ENCODE results near the gene TNS4.

GRCh38 chr17:40472733-40473452, 28.5 kb downstream of the TNS4 start:
- TF ChIP-seq CTCF (IDR thresholded peaks at IDR 0.05) (no peak), POLR2AphosphoS5 (IDR thresholded peaks at IDR 0.05) (no peak), EP300 (IDR thresholded peaks at IDR 0.05) (no peak)

Data from gastroesophageal sphincter (tissue), 3 donors.